Astrocyte (in vitro differentiated cells and primary cell): Measurements from ENCODE around the gene CRHR1.

ENCODE experiments used
- CTCF ChIP-seq: IDR thresholded peaks from 2 replicates; pipeline ENCODE4 v1.5.1; 2011; ENCODE audit warnings: low read depth, mild to moderate bottlenecking, inconsistent platforms, low read length, moderate library complexity; ENCODE audit not compliant: insufficient read depth
- EZH2 ChIP-seq: IDR thresholded peaks from 2 replicates; pipeline ENCODE4 v1.6.1; 2012; ENCODE audit warnings: mild to moderate bottlenecking, low read length, inconsistent platforms; ENCODE audit not compliant: insufficient read depth

DNA sequence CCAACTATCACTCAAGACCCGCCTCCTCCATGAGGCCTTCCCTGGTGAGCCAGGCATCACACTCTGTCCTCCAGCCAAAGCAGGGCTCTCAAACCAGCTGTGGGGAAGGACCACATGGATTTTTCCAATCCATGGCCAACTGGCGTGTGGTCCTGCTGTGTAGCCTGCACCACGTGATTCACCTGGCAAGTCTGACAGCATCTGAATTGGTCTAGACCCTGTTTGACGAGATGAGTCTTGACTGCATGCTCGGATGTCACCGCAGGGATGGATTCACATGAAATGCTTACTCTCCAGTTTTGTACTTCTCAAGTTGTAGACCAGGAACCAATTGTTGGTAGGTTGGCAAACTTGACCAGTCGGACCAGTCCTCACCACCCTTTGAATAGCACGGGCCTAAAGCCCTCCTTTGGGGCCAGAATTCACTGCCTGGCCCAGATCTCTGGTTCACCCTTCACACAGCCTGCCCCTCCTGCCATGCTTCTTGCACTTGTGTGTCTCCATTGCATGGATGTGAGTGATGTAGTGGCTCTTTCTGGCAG is 9.9 kb downstream of the CRHR1 start:
- TF ChIP-seq EZH2, result no peak
- no peak for TF ChIP-seq CTCF
